Activated CD4-positive, alpha-beta T cell treated with anti-CD3 and anti-CD28 coated beads for 48 hours (primary cell): Measurements from ENCODE around the gene GPR55.

Experiments
- DNase-seq: peaks from one replicate; pipeline ENCODE4 v3.0.0-alpha.2; 2020

The GPR55 gene

DNA sequence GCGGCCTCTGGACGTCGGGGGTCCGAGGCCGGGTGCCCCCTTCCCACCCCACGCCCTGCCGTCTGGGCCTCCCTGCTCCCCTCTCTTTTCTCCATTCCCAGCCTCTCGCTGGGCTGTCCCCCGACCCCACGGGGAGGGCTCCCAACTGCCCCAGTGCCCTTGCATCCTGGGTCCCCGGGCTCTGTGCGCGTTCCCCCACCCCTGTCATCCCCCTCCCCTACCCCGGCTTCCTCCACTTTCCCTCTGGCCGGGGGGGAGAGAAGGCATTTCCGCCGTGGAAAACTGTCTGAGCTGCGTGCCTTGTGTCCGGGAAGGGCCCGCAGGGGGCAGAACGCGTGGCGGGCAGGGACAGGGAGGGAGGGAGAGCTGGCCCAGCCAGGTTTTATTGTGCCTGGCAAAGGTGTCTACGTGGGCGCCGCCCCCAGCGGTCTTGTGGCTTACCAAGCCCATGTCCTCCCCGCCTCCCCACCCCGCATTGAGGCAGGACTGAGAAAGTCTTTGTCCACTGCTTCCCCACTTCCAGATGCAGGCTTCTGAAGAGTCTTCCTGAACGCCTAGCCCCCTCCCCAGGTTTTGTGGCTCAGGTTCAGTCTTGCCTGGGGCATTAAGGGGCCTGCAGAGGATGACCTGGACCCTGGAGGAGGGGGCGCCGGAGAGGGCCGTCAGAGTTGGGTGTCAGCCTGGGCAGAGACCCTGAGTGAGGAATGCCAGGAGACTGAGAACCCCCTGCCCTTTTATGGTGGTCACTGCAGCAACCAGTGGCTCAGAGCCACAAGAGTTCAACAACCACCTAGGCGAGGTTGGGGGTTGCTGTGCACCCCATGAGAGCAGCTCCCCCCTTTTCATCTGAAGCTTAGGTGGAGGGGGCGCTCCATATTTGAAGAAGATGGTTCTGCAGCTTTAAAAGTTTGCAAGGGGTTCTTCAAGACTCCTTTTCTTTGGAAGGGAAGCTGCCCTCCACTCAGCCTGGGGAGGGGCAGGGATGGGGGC lies 59.0 kb downstream of the GPR55 start:
- no peak for DNase-seq

DNA sequence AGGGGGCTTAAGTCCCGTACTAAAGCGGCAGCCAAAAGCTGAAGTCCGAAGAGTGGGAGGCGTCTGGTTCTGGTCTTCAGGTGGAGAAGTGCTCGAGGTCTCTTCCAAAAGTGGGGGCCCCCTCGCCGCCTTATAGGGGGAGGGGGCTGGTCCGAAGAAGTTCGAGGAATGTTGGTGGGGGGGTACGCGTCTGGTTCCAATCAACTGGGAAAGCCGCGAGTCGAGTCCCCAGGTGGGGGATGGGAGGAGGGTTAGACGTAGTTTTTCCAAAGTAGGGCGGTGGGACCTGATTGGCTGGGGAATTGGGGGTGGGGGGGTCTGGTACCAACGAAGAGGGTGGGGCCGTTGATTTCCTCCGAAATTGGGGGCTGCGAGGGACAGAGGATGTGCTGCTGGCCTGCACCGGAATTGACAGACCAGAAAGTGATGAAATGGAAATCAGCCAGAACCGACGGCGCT lies 59.7 kb downstream of the GPR55 start:
- DNase-seq = no peak

DNA sequence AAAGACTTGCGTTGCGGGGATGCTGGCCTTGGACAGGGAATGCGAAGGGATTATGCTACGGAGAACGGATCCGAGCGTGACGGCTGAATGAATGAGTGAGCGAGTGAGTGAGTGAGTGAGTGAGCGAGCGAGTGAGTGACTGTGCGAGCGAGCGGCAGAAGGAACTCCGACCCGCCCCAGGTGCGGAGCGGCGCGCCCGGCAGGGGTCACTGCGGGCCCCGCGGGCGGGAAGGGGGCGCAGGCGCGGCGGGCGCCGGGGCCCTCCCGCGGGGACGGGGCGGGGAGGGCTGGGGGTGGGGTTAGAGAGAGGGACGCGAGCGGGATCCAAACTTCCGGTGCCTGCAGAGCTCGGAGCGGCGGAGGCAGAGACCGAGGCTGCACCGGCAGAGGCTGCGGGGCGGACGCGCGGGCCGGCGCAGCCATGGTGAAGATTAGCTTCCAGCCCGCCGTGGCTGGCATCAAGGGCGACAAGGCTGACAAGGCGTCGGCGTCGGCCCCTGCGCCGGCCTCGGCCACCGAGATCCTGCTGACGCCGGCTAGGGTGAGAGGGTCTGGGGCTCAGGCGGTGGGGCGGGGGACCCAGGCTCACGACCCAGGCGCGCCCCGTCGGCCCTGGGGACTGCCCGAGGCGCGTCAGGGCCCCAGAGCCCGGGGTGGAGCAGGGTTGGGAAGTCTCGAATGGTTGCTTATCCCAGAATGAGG lies 60.3 kb downstream of the GPR55 start, which contains the start of gene ITM2C:
ITM2C (plus strand) TSS at position 338 of the 702 bp plus-strand sequence; CDS start at position 422, 84 bp downstream.
- peak; percentile 79 for DNase-seq

DNA sequence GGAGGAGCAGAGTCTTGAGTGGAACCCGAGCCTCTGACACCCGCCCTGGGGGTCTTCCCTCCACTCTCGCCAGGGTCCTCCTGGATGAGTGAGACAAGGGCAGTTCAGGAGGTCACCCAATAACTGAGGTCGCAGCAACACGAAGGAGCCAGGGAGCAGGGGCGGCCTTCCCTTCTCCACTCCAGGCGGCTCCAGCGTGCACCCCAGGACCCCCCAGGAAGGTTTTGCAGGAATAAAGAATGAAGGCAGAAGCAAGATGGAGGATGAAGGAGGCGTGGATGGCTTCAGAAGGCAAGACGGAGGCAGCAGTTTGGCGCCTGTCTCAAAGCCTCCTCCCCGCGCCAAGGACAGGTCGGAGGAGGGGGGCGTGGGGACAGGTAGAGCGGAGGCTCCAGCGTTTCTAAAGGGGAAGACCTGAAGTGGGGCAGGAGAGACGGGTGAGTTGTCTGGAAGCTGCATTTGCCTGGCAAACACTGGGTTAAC lies 60.9 kb downstream of the GPR55 start:
- DNase-seq = no peak

DNA sequence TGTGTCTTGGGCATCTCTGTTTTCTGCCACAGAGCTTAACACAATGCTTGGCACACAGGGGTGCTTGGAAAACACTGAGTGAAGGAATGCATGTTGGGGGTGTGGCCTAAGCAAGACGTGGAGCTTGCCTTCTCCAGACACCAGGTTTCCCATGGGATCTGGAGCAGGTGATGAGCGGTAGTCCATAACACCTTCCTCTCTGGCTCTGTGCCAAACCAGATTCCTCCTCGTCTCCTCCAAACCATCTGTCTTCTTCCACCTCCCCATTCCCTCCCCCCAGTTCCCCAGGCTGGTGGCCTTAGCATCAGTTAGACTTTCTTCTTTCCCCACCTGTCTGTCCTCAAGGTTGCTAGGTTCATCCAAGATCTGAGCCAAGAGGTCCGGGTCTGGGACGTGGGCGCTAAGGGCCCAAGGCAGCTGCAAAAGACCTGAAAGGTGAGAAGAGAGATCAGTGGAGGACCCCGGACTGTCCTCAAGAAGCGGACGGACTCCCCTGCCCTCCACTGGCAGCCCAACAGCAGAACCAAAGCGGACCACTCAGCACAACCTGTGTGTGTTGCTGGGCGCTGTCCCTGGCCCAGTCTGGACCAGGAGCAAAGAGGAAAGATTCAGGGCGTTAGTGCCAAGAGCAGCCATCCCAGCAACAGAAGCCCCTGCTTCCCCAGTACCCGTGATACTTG lies 61.5 kb downstream of the GPR55 start:
- DNase-seq = no peak

DNA sequence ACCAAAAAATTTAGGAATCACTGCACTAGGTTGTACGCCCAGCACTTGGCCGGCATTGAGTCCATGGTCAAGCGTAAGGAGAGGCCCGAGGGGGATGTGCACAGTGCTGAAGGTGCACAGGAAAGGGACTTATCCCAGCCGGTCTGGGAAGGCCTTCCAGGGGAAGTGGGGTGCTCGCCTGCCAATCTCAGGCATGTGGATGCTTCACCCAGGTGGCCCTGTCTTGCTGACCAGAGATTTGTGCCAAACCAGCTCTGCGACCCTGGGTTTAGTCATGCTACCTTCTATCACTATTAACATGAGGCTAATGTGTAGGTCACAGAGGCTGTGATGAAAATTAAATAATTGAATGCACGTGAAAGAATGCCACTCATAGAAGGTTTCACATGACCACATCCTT lies 62.0 kb downstream of the GPR55 start:
- DNase-seq = no peak

DNA sequence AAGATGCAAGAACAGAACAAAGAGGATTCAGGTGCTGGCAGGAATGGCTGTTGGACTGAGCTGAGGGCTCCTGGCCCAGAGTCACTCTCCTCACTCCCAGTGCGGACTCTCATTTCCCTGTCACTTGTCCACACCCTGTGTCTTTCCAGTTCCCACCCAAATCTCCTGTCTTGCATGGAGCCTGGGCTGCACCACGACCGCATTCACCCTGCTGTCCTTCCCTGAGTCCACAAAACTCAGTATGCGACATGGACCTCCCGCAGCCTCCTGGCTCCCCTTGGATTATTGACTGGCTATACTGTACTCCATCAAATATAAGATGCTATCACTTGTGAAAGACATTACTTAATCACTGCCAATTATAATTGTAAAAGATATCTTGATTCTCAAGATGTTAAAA lies 62.8 kb downstream of the GPR55 start:
- no peak for DNase-seq

DNA sequence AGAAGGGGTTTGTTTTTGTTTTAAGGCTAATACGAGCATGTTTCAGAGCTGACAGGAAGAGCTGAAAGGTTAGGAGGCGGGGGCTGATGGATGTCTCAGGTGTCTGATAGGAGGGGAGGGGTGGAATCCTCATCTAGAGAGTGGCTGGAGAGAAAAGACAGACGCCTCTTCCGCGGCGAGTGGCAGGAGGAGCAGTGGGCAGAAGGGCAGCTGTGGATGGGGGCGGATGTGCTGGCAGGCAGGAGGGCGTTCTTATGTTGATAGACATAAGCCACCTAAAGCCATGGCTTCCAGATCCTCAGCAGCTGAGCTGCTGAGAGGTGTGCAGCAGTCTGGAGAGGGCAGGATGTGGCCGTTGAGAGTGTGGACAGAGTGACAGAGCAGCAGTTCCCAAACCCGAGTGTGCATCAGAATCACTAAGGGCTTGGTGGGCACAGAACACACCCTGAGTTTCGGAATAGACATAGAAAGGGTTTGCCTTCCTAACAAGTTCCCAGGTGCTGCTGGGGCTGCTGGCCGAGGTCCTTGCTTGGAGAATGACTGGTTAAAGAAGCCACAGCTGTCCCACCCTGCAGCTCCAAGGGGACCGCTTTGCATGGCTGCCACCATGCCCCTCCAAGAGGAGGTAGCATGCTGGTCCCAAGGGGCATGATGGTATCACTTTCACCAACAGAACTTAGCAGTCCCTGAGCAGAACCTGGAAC lies 63.3 kb downstream of the GPR55 start:
- no peak for DNase-seq
